ENCODE data around the gene PLEKHG5. TPM values are rescaled to one million over a fixed set of nuclear protein-coding genes. Genes with fewer than 3 reads are reported as not detected.

PLEKHG5 gene
- total RNA-seq, 1 experiment from 2014 or later, result 1.2 TPM

DNA sequence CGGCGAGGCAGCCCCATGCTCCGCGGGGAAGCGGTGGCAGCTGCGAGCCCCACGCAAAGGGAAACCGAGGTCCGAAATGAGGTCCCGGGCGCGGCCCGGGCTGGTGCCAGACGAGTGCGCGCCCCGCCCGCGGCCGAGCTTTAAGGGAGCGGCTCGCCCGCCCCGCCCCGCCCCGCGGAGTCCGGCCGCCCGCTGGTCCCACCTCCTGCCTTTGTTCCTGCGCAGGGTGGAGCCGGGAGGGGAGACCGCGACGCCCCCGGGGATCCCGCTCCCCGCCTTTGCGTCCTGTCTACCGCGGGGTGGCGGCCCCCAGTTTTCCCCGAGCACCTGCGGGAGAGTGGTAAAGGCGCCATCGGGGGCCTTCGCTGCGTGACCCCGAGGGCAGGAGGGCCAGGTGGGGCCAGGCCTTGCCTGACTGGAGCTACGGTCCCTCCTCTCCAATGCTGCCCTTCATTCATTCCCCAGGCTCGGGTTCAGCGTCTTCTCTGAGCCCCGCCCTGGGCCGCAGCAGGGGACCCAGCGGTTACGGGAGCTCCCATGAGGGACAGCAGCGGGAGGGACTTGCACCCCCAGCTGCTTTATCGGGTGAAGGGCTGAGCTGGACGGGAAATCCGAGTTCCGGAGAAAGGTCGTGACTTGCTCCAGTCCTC lies 71.5 kb downstream of the PLEKHG5 start, which contains the start of gene HES2:
Gene HES2 (minus strand): TSS at position 116 of the 650 bp plus-strand sequence. CDS start 99 bp downstream, at position 17.
- Histone ChIP-seq H3K36me3 (no peaks in the 10 kb centered on the region), H3K9me3 (no peaks in the 10 kb centered on the region), H3K4me3 (peak within 1 kb of the TSS; percentile 41), H3K27me3 (peaks cover 8% of the 10 kb centered on the region)
- peak; percentile 49 for DNase-seq

DNA sequence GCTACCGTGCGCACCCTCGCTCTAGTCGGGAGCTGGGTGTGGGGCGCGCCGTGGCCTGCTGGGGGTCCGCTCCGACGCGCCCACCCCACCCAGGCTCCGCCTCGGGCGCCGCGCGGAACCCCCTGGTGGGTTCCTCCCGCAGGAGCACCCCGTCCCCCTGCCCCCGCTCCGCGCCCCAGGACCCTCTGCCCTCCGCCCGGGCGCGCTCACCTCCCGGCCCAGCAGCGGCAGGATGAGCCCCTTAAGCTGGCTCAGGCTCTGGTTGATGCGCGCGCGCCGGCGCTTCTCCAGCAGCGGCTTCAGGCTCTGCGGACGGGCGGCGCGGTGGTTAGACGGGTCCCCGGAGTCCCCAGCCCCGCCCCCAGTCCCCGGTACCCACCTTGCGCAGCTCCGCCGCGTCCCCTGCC lies 72.1 kb downstream of the PLEKHG5 start:
- Histone ChIP-seq H3K4me3 (peak overlapping the region; percentile 41), H3K9me3 (no peaks in the 10 kb centered on the region), H3K36me3 (no peaks in the 10 kb centered on the region), H3K27me3 (peaks cover 13% of the 10 kb centered on the region)
- DNase-seq, result peak; percentile 35

DNA sequence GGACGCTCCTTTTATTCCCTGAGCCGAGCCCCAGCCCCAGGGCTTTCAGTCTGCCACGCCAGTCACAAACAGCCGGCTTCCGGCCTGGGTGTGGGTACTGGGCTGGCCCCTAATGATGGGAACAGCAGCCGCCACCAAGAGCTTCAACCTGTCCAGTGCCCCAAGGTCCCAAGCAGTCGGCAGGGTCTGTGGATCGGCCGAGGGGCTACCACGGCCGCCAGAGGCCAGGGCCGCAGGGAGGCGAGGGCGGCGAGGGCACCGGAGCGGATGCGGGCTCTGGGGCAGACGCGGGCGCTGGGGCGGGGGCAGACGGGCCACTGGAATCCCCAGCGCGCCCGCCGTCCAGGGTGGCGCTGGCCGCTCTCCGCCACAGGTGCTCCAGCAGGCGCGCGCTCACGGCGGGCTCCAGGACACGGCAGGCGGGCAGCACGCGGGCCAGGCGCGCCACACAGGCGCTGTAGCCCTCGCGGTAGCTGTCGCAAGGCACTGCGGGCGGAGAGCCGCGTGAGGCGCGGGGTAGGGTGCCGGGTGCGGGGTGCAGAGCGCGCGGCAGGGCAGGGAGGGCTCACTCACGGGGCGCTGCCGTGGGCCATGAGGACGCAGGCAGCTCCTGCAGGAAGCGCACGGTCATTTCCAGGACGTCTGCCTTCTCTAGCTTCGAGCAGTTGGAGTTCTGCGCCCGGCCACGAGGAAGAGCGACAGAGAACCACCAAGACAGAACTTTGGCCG lies 72.6 kb downstream of the PLEKHG5 start:
- no peak for DNase-seq

DNA sequence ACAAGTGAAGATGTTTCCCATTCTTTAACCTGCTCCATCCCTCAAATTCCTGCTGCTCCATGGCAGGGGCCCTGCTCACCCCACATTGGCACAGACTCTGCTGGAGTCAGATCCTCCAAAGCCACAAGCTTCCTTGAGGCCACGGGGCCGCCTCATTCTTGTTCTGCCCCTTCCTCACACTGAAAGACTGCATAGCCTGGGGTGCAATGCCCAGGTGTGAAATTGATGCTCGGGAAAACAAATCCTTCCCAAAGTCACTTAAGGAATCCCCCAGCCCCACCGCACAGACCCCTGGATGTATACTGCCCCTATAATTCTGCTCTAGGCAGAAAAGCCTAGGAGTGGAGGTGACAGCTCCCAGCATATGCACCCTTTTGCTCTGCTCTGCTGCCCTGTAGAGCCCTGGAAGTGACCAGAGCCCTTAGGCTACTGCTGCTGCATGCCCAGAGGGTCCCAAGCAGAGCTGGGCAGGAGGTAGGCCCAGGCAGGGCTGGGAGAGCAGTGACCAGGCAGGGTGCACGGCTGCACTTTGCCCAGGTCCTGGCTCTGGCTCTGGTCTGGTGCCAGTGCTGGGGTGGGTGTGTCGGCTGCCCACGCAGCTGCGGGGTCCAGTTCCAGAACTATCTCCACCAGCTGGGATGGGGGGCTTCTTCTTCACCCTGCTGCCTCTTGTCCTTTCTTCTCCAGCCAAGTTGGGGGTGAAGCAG lies 73.4 kb downstream of the PLEKHG5 start:
- no peaks in the 10 kb centered on the region for H3K36me3 ChIP-seq
- no peak for DNase-seq
- H3K9me3 ChIP-seq, result no peaks in the 10 kb centered on the region
- H3K27me3 ChIP-seq, result peaks cover 7% of the 10 kb centered on the region; the same call in 1 of the 2 replicates
- no peak overlapping the region for H3K4me3 ChIP-seq

More for the DNA sequence above, 72.6 kb downstream of the PLEKHG5 start:
- H3K4me3 ChIP-seq, result no peak overlapping the region; the same call in 1 of the 2 replicates
- no peaks in the 10 kb centered on the region for H3K9me3 ChIP-seq
- H3K36me3 ChIP-seq, result no peaks in the 10 kb centered on the region
- H3K27me3 ChIP-seq, result peaks cover 7% of the 10 kb centered on the region

Other genes starting within 250 kb of the PLEKHG5 start
- gene HES3, start 247.5 kb downstream of the PLEKHG5 start, total RNA-seq (2014; rRNA removed; shearing (Covaris generic); ENCODE audit: low replicate concordance), result not detected in 2 replicates
- gene GPR153, start 230.6 kb downstream of the PLEKHG5 start, total RNA-seq (2014; rRNA removed; shearing (Covaris generic); ENCODE audit: low replicate concordance), result 5.0 and 6.3 TPM in 2 replicates
- gene ACOT7, start 97.9 kb downstream of the PLEKHG5 start, total RNA-seq (2014; rRNA removed; shearing (Covaris generic); ENCODE audit: low replicate concordance), result 80.9 and 91.4 TPM in 2 replicates
- gene HES2, start 71.7 kb downstream of the PLEKHG5 start, total RNA-seq (2014; rRNA removed; shearing (Covaris generic); ENCODE audit: low replicate concordance), result 0.59 TPM in 1 of 2 replicates, not detected in the other
- gene ESPN, start 66.9 kb downstream of the PLEKHG5 start, total RNA-seq (2014; rRNA removed; shearing (Covaris generic); ENCODE audit: low replicate concordance), result not detected in 2 replicates
- gene TNFRSF25, start 25.5 kb downstream of the PLEKHG5 start, total RNA-seq (2014; rRNA removed; shearing (Covaris generic); ENCODE audit: low replicate concordance), result 0.63 TPM in 1 of 2 replicates, not detected in the other
- 25.0 and 44.9 TPM in 2 replicates for gene NOL9, start 62.8 kb upstream of the PLEKHG5 start, total RNA-seq (2014; rRNA removed; shearing (Covaris generic); ENCODE audit: low replicate concordance)
- gene TAS1R1, start 63.6 kb upstream of the PLEKHG5 start, total RNA-seq (2014; rRNA removed; shearing (Covaris generic); ENCODE audit: low replicate concordance), result not detected in 2 replicates
- gene ZBTB48, start 88.3 kb upstream of the PLEKHG5 start, total RNA-seq (2014; rRNA removed; shearing (Covaris generic); ENCODE audit: low replicate concordance), result 20.6 and 32.5 TPM in 2 replicates
- 27.8 and 32.0 TPM in 2 replicates for gene KLHL21, start 111.2 kb upstream of the PLEKHG5 start, total RNA-seq (2014; rRNA removed; shearing (Covaris generic); ENCODE audit: low replicate concordance)
- gene PHF13, start 122.1 kb upstream of the PLEKHG5 start, total RNA-seq (2014; rRNA removed; shearing (Covaris generic); ENCODE audit: low replicate concordance), result 15.1 and 20.0 TPM in 2 replicates
- 26.6 and 29.0 TPM in 2 replicates for gene THAP3, start 133.2 kb upstream of the PLEKHG5 start, total RNA-seq (2014; rRNA removed; shearing (Covaris generic); ENCODE audit: low replicate concordance)
- gene DNAJC11, start 210.1 kb upstream of the PLEKHG5 start, total RNA-seq (2014; rRNA removed; shearing (Covaris generic); ENCODE audit: low replicate concordance), result 66.4 and 71.8 TPM in 2 replicates

Data from MG63 (cell line).